C4-2B (cell line): ENCODE results near the gene FAT2.

Experiments used
- H3K27ac ChIP-seq: fragments of 450-650 bp; 2 replicates; pipeline ENCODE4 v1.5.1; 2017
- ZFX ChIP-seq: fragments of 450-650 bp; IDR thresholded peaks from 2 replicates; pipeline ENCODE4 v1.6.1; 2017
- TF ChIP-seq, protein P1 (sequence below): fragments of 450-650 bp; conservative IDR thresholded peaks from 2 replicates; pipeline ENCODE4 v1.5.1; 2017; ENCODE audit warnings: mild to moderate bottlenecking

The FAT2 gene

DNA sequence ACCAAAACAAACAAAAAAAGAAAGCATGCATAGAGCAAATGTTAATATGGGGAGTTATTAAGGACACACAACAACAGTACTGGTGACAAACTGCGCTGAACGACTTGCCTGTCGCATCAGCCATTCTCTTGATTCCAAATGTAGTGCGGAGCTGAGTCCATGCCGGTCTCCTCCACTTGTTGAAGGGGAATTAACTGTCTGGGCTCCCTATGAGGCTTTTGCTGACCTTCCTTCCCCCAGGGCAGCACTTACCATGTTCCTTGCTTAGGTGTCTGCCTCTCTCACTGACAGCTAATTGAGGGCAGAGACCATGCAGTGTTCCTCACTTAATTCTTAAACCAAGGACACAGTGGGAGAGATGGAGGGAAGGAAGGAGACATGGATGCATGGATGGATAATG lies 40.8 kb upstream of the FAT2 start:
- no peak overlapping the region for H3K27ac ChIP-seq
- TF ChIP-seq ZFX = no peak
- TF ChIP-seq, protein P1, sequence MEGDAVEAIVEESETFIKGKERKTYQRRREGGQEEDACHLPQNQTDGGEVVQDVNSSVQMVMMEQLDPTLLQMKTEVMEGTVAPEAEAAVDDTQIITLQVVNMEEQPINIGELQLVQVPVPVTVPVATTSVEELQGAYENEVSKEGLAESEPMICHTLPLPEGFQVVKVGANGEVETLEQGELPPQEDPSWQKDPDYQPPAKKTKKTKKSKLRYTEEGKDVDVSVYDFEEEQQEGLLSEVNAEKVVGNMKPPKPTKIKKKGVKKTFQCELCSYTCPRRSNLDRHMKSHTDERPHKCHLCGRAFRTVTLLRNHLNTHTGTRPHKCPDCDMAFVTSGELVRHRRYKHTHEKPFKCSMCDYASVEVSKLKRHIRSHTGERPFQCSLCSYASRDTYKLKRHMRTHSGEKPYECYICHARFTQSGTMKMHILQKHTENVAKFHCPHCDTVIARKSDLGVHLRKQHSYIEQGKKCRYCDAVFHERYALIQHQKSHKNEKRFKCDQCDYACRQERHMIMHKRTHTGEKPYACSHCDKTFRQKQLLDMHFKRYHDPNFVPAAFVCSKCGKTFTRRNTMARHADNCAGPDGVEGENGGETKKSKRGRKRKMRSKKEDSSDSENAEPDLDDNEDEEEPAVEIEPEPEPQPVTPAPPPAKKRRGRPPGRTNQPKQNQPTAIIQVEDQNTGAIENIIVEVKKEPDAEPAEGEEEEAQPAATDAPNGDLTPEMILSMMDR = no peak

GRCh38 chr5:151630088-151630487 lies 39.0 kb upstream of the FAT2 start:
- TF ChIP-seq, protein P1 = no peak
- TF ChIP-seq ZFX = no peak

DNA sequence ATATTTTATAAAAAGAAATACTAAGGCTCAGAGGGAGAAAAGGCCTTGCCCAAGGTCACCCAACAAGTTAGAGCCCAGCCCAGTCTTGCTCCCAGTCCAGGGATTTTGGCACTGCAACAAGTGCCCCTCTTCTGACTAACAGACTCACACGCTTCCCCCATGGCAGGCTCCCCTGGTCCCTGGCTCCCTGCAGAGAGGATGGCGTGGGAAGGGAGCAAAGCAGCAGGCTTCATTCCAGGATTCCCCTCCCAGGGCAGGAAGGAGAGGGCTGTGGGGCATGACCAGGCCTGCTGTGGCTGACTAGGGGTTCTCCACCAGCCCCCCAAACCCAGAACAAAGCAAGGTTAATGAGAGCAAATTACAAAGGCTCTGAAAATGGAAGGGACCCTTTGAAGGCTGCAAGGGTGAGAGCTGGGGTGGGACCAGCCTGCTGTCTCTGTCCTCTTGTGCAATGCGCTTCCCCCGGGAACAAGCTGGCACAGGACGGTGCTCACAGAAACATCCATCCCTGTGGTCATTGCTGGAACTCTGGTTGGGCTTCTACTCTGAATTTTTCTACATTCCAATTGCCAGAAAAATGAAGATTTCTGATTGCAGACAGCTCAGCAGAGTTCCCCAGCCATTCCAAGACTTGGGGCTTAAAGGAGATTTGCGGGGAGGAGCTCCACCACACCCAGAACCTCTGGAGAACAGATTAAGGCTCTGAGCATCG lies 37.1 kb upstream of the FAT2 start:
- TF ChIP-seq, protein P1 = no peak
- no peak for TF ChIP-seq ZFX
- no peak overlapping the region for H3K27ac ChIP-seq

More at GRCh38 chr5:151630088-151630487, 39.0 kb upstream of the FAT2 start:
- H3K27ac ChIP-seq = no peak overlapping the region

DNA sequence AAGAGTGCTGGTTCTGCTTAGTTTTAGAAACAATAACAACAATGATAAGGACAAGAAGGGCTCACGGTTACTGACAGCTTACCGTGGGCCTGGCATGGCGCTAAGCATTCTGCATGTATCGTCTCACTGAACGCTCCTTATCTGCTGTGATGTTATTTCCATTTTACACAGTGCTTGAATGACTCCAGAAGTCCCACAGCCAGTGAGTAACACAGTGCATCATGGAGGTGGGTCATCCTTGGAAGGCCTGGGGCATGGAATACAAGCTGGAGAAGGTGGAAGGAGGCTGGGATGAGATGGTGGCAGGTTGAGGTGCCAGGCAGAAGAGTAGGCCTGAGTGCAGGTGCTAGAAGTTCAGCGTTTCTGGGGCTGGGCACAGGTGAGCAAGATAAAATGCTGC lies 36.5 kb upstream of the FAT2 start:
- no peak overlapping the region for H3K27ac ChIP-seq
- TF ChIP-seq, protein P1 = no peak
- TF ChIP-seq ZFX = no peak

- H3K27ac ChIP-seq = no peak overlapping the region
- TF ChIP-seq ZFX = no peak
- TF ChIP-seq, protein P1 = no peak
Observed at GRCh38 chr5:151625285-151625684, 34.2 kb upstream of the FAT2 start.

DNA sequence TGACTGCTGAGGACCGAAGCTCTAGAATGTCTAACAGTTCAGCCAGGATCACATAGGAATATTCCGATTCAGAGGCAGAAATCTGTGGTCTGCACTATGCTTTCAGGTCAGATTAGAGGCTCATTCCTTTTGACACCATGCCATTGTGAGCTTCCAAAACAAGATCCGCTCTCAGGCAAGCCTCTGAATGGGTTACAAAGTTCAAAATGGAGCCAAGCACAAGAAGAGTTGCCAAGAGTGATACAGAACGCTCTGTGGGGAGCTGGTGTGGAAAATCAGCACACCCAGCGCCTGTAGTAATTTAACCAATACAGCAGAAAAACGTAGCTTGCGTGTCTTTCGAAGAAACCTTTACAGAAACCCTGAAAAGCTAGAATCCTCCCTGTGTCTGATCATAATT lies 33.3 kb upstream of the FAT2 start:
- no peak for TF ChIP-seq ZFX
- TF ChIP-seq, protein P1 = no peak
- no peak overlapping the region for H3K27ac ChIP-seq

DNA sequence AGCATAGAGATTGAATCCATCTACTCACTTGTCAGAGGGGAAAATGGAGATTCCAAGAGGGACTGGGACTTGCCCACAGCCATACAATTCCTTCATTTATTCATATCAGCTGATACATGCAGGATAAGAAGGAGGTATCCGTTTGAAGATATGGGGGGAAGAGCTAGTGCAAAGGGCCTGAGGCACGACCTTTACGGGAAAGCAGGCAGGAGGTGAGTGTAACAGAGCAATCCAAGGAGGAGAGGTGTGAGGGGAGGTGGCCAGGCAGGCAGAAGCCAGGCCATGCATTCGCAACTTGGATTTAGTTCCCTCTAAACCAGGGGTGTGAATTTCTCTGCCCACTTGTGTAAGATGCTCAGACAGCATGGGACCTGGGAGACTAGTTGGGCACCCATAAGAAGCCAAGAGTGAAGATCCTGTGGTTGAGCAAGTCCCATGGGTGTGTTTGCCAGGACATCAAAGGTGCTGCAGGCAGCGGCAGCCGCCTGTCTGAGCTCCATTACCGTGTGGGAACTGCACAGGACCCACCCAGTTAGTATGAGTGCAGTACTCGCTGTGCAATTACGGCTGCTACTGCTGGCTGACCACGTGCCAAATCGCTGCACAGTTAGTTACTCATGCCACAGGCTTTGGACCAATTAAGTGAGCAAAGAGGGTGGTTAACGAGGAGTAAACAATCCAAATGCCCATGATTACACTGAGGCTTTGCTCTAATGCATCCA lies 31.4 kb upstream of the FAT2 start:
- TF ChIP-seq, protein P1 = no peak
- no peak for TF ChIP-seq ZFX
- H3K27ac ChIP-seq = no peak overlapping the region
